GM19023 (cell line): Measurements from ENCODE around the gene MGLL.

Experiments used
- ATAC-seq: cut with Tn5 transposase; IDR thresholded peaks from one replicate; pipeline ENCODE4 v1.9.1; 2021; ENCODE audit warnings: mild to moderate bottlenecking, moderate library complexity; ENCODE audit not compliant: unreplicated experiment

MGLL gene

DNA sequence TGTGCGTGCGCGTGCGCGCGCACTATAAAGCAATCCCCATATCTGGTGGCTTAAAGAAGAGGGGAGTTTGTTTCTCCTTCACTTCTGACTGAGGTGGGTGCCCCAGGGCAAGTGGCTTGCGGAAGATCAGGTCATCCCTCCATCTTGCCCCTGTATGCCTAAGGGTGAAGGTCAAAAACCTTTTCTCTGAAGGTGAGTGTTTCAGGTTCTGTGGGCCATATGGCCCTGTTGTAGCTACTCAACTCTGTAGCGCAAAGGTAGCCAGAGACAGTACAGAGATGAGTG is 144.1 kb downstream of the MGLL start:
- ATAC-seq: no peak

GRCh38 chr3:127677541-127678314 is 144.6 kb downstream of the MGLL start:
- ATAC-seq: no peak

GRCh38 chr3:127676921-127677351 is 145.4 kb downstream of the MGLL start:
- no peak for ATAC-seq

DNA sequence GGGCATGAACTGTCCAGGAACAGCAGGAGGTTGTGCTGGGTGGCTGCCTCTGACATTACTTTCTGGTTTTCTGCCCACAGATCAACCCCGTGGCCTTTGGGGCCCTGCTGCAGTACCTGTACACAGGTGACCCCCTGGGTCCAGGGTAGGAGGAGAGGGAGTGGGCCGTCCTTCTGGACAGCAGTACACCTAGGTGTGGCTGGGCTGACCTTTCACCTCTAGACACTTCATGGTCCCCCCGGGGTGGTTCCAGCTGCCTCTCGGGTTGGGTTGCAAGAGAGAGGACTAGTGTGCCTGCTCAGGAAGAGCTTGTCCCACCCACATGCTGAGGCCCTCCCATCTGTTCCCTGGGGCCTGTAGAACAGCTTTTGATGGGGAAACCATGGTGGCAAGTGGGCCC is 145.9 kb downstream of the MGLL start:
- ATAC-seq: no peak

GRCh38 chr3:127675651-127676391 is 146.5 kb downstream of the MGLL start:
- ATAC-seq: no peak

DNA sequence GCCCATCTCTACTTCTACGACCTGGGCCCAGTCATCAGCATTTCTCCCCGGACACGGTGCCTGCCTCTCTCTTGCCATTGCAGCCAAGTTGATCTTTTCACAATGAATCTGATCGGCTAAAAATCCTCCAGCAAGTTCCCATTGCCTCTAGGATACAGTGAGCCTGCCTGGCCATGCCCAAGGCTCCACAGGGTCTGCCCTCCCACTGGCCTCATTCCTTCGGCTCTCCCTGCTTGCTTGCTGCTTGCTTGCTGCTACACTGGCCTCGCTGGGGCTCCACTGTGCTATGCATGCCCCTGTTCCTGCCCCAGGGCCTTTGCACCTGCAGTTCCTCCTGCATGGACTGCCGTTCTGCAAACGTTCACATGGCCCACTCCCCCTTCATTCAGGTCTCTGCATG is 147.5 kb downstream of the MGLL start:
- no peak for ATAC-seq

- no peak for ATAC-seq
These were observed 148.1 kb downstream of the MGLL start for GRCh38 chr3:127674101-127674721.

GRCh38 chr3:127673191-127674100 is 148.9 kb downstream of the MGLL start:
- peak; percentile 43 for ATAC-seq

DNA sequence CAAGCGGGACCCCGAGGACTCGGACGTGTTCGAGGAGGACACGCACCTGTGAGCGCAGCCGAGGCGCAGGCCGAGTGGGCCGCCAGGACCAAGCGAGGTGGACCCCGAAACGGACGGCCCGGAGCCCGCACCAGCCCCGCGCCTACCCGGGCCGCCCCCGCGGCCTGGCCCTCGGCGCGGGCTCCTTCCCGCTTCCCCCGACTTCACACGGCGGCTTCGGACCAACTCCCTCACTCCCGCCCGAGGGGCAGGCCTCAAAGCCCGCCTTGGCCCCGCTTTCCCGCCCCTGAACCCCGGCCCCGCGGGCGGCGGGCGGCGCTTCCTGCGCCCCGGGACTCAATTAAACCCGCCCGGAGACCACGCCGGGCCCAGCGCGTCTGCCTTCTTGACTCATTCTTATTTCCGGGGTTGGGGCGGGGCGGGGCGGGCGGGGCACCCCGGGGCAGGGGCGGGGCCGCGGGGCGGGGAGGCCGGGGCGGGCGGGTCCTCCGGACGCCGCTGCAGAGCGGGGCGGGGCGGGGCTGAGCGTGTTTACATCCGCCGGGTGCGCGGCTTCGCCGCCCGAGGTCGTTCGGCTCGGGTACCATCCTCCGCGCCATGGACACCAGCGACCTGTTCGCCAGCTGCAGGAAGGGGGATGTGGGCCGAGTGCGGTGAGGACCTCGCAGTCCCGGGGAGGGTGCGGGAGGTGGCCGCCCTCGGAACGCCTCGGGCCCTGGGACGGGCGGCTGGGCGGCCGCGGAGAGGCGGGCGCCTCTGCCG is 149.7 kb downstream of the MGLL start, which contains the start of gene ABTB1:
Gene ABTB1, plus strand, starts transcription at position 524 of the 762 bp plus-strand sequence. Its CDS starts 74 bp downstream, at position 598.
- peak; percentile 82 for ATAC-seq

DNA sequence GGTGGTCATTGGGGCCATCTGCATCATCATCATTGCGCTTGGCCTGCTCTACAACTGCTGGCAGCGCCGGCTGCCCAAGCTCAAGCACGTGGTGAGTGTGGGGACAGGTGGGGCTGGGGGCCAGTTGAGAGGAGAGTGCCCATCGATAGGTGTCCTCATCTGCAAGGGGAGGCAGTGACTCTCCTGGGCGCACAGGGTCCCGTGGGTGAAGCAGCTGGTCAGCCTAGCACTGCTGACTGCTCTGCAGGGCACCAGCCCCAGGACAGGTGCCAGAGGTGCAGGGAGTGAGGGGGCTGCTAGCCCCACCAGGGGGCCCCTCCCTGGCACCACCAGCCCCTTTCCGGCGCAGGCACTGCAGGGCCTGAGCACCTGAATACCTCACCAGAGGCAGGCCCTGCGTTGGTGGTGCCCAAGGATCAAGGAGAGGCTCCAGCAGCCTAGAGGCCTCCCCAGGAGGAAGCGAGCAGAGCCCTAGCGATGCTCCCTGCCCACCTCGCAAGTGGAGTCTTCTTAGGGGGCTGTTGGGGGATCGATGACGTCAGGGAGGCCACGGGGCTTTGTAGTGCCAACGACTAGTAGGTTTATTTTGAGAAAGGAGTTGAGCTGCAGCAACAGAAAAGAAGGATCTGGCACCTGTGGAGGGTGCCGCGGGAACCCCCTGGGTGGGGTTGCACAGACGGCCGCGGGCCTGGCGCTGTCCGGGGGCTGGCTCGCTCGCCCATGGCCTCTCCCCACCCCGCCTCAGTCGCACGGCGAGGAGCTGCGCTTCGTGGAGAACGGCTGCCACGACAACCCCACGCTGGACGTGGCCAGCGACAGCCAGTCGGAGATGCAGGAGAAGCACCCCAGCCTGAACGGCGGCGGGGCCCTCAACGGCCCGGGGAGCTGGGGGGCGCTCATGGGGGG is 150.5 kb downstream of the MGLL start:
- ATAC-seq: peak; percentile 13

- no peak for ATAC-seq
These were observed 151.4 kb downstream of the MGLL start for GRCh38 chr3:127670761-127671522.

- no peak for ATAC-seq
These were observed 152.1 kb downstream of the MGLL start for GRCh38 chr3:127670229-127670559.

- ATAC-seq: no peak
These were observed 152.6 kb downstream of the MGLL start for GRCh38 chr3:127669541-127670228.

- ATAC-seq: no peak
These were observed 153.4 kb downstream of the MGLL start for GRCh38 chr3:127668906-127669305.

DNA sequence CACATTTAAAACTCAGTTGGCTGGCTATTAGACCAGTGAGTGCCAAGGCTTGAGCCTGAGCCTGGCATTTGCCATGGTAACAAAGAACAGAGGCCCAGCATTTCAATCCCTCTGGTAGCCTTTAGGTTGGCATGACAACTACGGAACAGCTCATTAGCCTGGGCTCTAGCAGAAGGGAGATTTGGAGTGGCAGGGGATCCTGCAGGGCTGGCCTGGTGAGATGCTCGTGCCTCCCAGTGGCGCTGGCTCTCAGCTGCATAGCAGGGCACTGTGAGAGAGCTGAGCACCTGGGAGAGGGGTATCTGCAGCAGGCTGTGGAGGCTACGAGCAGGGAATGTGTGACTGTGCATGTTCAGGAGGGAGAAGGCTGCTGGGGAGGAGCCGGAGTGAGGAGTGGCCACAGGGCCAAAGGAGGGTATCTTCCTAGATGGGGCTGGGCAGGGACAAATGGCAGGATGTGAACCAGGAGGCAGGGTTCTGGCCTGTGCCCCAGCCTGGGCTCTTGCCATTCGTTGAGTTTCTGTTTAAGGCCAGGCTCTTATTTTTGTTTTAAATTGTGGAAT is 155.1 kb downstream of the MGLL start:
- ATAC-seq: no peak

DNA sequence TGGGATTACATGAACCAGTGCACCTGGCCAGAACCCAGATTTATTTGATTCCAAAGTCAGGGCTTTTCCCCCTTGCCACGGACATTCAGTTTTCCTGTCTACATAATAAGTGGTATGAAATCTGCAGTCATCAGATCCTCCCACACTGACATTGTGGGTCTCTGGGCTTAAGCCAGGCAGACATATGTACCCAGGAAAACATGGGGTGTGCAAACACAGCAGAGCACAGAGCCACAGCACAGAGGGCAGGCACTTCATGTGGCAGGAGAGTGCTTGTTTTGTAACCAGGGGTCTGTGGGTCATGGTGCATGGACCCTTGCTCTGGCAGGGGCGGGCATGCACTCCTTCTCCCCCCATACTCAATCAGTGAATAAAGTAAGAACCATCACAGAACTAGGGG is 155.6 kb downstream of the MGLL start:
- no peak for ATAC-seq

DNA sequence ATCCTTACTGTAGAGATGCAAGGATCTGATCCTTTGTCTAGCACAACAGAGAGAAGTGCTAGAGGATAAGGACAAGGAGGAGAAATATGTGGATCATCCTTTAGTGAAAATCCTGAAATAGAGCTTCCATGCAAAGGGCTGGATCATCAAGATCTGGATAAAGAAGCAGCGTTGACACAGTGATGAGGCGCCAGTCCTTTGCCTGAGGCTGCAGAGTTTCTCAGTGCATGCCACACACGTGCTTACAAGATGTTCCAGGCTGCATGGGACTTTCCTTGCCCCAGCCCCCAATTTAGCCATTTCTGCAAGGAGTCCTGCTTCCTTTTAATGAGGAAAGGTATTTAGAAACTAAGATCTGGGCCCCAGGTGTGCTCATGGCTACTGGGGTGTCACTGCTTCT is 156.7 kb downstream of the MGLL start:
- no peak for ATAC-seq

DNA sequence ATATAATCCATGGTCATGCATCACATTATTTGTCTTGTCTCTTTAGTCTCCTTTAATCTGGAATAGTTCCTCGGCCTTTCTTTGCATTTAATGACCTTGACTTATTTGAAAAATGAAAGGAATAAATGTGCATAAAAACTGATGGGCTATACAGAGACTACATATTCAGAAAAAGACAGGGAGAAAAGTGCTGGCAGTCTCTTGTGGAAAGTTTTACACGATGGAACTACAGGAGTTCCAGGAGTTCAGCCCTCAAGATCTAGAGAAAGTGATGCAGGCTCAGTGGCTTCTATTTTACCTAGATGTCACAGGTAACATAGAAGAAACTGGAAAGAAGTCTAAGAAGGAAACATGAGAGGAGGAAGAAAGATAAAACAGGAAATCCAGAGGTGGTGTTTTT is 157.2 kb downstream of the MGLL start:
- no peak for ATAC-seq
